B cell (primary cell): Measurements from ENCODE around the gene PDGFC.

ENCODE experiments used
- EZH2 ChIP-seq: IDR thresholded peaks from 2 replicates; pipeline ENCODE4 v1.6.1; 2012; ENCODE audit warnings: borderline replicate concordance, low read depth, mild to moderate bottlenecking, moderate library complexity, low read length; ENCODE audit not compliant: insufficient read depth, poor library complexity, severe bottlenecking
- TF ChIP-seq, protein P1 (sequence below): fragments of 200-600 bp; IDR thresholded peaks from one replicate; pipeline ENCODE4 v1.8.0; 2022; ENCODE audit warnings: antibody characterized with exemption, mild to moderate bottlenecking

GRCh38 chr4:156992943-156993342 lies 21.3 kb upstream of the PDGFC start:
- TF ChIP-seq, protein P1, sequence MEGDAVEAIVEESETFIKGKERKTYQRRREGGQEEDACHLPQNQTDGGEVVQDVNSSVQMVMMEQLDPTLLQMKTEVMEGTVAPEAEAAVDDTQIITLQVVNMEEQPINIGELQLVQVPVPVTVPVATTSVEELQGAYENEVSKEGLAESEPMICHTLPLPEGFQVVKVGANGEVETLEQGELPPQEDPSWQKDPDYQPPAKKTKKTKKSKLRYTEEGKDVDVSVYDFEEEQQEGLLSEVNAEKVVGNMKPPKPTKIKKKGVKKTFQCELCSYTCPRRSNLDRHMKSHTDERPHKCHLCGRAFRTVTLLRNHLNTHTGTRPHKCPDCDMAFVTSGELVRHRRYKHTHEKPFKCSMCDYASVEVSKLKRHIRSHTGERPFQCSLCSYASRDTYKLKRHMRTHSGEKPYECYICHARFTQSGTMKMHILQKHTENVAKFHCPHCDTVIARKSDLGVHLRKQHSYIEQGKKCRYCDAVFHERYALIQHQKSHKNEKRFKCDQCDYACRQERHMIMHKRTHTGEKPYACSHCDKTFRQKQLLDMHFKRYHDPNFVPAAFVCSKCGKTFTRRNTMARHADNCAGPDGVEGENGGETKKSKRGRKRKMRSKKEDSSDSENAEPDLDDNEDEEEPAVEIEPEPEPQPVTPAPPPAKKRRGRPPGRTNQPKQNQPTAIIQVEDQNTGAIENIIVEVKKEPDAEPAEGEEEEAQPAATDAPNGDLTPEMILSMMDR = no peak
- no peak for TF ChIP-seq EZH2
